AG09309 (cell line): ENCODE measurements around the gene TXNRD2.

Experiments used
- DNase-seq: peaks from one replicate; pipeline ENCODE4 v3.0.0-alpha.2; 2010; ENCODE audit warnings: low read depth
- H3K4me3 ChIP-seq: 2 replicates; pipeline ENCODE4 v1.5.1; 2011; ENCODE audit warnings: mild to moderate bottlenecking, low read depth, low read length, moderate library complexity; ENCODE audit not compliant: control insufficient read depth
- TF ChIP-seq, protein P1 (sequence below): IDR thresholded peaks from 2 replicates; pipeline ENCODE4 v1.5.1; 2011; ENCODE audit warnings: mild to moderate bottlenecking, low read depth, low read length, inconsistent platforms; ENCODE audit not compliant: insufficient read depth, control insufficient read depth; ENCODE audit errors: missing control alignments

TXNRD2 gene

GRCh38 chr22:19893363-19893762 lies 48.3 kb downstream of the TXNRD2 start:
- TF ChIP-seq, protein P1, sequence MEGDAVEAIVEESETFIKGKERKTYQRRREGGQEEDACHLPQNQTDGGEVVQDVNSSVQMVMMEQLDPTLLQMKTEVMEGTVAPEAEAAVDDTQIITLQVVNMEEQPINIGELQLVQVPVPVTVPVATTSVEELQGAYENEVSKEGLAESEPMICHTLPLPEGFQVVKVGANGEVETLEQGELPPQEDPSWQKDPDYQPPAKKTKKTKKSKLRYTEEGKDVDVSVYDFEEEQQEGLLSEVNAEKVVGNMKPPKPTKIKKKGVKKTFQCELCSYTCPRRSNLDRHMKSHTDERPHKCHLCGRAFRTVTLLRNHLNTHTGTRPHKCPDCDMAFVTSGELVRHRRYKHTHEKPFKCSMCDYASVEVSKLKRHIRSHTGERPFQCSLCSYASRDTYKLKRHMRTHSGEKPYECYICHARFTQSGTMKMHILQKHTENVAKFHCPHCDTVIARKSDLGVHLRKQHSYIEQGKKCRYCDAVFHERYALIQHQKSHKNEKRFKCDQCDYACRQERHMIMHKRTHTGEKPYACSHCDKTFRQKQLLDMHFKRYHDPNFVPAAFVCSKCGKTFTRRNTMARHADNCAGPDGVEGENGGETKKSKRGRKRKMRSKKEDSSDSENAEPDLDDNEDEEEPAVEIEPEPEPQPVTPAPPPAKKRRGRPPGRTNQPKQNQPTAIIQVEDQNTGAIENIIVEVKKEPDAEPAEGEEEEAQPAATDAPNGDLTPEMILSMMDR = no peak
- no peak for DNase-seq
- no peak overlapping the region for H3K4me3 ChIP-seq

DNA sequence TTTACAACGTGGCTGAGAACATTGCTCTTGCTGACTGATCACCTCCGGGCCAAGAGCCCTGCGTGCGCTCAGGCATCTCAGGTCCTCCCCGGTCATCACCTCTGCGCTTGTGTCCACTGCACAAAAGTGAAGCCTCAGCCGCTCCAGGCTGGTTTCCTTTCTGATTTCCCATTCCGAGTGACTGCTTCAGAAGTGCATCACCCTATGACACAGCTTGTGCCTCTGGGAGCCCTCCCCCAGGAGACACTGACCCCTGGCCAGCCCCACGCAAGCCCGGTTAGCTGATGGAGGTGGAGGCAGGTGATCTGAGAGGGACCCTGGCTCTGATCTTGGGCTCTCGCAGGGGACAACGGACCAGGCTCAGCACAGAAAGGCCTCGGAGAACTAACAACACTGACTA lies 48.7 kb downstream of the TXNRD2 start:
- TF ChIP-seq, protein P1 = no peak
- DNase-seq = no peak
- H3K4me3 ChIP-seq = no peak overlapping the region

DNA sequence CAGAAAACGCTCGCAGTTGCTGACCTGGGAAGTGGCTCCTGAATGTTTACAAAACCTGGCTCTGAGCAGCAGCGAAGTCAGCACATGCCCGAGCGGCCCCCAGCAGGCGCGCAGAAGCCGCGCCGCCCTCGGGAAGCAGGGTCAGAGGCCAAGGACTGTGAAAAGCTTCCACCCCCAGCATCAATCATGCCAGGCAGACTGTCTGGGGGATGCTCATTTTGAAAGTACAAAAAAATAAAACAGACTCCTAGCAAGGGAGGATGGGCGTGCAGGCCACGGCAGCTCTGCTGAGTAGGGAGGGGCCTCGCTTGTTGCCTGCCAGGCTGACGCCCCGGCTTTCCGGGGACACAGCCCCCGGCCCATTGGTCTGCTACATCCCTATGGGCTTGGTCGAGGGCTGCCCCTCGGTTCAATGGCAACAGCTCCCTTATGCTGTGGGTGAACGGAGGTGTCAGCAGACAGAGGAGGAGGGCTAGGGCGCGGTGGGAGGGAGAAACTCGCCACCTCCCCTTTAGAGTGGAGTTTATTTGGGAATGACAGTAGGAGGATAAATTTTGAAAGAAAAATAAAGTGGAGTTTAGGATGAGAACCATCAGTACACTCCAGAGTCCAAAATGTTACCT lies 49.2 kb downstream of the TXNRD2 start:
- TF ChIP-seq, protein P1 = no peak
- H3K4me3 ChIP-seq = no peak overlapping the region
- DNase-seq = no peak

DNA sequence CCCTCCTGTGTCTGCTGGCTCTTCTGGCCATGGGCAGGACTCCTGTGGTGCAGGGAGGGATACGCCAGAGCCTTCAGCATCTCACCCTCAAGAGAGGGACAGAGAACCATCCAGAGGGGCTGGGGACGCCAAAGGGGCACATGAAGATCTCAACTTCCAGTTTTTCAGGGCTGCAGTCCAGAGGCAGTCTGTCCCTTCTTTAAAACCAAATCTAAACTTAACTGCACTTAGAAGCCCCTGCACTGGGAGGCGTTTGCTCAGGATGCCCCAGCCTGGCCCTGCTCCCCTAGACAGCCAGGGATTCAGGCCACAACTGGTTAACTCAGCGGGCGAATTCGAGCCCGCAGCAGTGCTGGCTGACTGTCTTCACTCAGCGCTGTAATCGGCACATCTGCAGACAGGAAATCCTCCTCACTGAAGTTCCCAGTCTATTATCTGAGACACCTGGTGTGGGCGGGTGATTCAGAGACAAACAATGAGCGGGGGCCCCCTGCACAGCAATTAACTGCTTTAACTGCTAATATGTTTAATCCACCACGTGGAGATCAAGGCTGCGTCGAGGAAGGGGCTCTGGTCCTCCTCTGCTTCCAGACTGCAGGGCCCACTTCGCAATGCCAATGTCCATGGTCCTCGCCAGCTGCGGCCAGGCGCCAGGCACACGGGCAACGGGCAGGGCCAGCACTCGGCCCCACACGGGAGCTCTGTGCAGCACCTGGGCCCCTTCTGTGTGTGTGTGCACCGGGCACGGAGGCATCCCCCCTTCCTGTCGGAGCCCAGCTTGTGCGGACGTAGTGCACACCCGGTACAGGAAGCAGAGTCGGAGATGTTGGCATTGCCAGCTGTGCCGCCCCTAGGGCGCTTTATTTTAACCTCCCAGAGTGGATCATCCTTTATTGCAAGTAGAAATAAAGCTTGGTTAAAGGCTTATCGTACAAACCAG lies 50.0 kb downstream of the TXNRD2 start:
- no peak for DNase-seq
- H3K4me3 ChIP-seq = no peak overlapping the region
- TF ChIP-seq, protein P1 = no peak

DNA sequence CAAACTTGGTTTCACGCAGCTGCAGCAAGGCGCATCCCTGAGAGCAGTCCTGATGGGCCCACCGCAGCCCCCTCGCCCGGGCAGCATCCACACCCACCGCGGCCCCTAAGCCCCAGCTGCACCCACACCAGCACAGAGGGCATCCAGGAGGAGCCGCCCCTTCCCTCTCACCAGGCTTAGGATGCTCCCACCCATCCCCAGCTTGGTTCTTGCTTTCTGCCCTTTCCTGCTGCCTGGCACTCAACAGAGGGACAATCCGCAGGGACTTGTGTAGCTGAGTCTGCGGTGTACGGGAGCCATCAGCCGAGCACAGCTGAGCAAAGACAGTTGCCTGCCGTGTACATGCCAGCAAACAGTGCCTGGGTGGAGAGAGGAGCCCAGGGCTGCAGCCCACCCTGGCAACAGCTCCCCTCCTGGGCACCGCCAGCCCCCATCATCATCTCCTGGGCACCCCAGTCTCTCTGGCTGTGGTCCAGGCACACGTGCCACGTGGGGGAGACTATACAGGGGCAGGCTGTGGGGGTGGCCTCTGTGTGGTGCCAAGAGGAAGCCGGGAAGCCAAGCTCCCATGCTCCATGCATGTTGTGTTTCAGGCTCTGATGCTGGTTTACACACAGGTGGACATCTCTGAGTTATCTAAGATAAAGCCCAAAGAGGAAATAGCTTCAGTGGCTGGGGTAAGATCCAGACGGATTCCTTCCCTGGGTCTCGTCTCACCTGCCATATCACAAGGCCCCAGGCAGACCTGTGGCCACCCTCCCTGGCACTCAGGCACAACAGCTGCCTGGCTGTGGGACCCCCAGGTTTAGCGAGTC lies 50.9 kb downstream of the TXNRD2 start:
- no peak for DNase-seq
- H3K4me3 ChIP-seq = no peak overlapping the region
- TF ChIP-seq, protein P1 = no peak

- no peak overlapping the region for H3K4me3 ChIP-seq
- DNase-seq = no peak
- TF ChIP-seq, protein P1 = no peak
Measured at GRCh38 chr22:19889951-19890350, 51.7 kb downstream of the TXNRD2 start.
